CMK (cell line): Measurements from ENCODE around the gene ABHD12B.
A peak's percentile ranks its signal among the peaks of the same experiment; 100 is the strongest.
"Not testable (repeated sequence)": the region's sequence is repeated elsewhere in the genome, so short reads cannot be mapped to it uniquely, and the experiment has no call there.

ENCODE experiments used
- DNase-seq: peaks from one replicate; pipeline ENCODE4 v3.0.0-alpha.2; 2010; ENCODE audit warnings: low read depth

Gene ABHD12B

DNA sequence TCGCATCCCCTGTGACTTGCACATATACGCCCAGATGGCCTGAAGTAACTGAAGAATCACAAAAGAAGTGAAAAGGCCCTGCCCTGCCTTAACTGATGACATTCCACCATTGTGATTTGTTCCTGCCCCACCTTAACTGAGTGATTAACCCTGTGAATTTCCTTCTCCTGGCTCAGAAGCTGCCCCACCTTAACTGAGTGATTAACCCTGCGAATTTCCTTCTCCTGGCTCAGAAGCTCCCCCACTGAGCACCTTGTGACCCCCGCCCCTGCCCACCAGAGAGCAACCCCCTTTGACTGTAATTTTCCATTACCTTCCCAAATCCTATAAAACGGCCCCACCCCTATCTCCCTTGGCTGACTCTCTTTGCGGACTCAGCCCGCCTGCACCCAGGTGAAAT, 24.6 kb downstream of the ABHD12B start:
- not testable (repeated sequence) for DNase-seq

DNA sequence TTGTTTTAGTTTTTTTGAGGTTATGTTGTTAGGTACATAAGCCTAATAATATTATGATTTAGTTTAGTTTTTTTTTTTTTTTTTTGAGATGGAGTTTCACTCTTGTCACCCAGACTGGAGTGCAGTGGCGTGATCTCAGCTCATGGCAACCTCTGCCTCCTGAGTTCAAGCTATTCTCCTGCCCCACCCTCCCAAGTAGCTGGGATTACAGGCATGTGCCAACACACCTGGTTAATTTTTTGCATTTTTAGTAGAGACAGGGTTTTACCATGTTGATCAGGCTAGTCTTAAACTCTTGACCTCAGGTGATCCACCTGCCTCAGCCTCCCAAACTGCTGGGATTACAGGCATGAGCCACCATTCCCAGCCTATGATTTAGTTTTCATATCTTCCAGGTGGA, 25.2 kb downstream of the ABHD12B start:
- DNase-seq = not testable (repeated sequence)

DNA sequence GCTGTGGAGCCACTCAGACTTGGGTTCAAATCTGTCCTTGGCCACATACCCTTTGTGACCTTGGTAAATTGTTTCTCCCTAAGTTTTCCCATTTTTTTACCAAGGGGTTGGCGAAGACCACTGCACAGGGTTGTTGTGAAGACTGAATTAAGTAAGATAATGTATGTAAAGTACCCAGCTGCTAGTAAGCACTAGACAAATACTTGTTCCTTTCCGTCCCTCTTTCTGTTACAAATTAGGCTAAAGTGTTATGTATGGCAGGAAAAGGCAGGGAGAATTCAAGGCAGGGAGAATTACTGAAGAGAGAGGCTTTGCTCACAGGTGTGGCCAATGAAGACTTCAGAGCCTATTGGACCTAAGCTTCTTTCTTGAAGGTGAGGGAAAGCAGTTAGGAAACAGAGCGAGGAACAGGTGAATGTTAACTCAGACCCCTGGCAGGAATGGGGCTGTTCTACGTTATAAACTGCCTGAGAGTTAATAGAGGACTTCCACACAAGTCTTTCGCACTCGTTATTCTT, 25.9 kb downstream of the ABHD12B start:
- DNase-seq = no peak

DNA sequence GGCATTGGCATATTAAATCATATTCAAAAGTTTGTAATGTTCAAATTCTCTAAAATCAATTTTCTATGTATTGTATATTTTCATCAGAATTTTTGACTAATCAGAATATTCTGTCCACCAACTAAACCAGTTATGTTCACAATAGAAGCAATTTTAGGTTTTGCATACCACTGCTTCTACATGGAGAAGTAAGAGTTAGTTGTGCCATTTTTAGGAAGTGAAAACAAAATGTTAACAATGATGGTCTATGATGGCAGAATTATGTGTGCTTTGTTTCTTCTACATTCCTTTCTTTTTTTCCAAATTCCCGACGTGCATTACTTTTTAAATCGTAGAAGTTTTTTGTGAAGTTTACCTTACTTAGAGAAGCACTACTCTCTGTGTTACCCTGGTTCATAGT, 29.5 kb downstream of the ABHD12B start:
- no peak for DNase-seq

DNA sequence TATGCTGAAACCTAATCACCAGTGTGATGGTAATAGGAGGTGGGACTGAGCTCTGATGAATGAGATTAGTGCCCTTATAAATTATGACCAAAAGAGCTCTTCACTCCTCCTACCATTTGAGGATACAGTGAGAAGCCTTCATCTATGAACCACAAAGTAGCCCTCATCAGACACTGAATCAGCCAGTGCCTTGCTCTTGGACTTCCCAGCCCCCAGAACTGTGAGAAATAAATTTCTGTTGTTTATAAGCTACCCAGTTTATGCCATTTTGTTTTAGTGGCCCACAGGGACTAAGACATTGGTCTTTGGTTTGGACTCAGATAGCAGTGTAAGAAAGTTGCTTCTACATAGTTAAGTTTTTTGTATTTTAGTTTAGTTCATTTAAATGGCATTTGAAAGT, 32.9 kb downstream of the ABHD12B start:
- DNase-seq = no peak

DNA sequence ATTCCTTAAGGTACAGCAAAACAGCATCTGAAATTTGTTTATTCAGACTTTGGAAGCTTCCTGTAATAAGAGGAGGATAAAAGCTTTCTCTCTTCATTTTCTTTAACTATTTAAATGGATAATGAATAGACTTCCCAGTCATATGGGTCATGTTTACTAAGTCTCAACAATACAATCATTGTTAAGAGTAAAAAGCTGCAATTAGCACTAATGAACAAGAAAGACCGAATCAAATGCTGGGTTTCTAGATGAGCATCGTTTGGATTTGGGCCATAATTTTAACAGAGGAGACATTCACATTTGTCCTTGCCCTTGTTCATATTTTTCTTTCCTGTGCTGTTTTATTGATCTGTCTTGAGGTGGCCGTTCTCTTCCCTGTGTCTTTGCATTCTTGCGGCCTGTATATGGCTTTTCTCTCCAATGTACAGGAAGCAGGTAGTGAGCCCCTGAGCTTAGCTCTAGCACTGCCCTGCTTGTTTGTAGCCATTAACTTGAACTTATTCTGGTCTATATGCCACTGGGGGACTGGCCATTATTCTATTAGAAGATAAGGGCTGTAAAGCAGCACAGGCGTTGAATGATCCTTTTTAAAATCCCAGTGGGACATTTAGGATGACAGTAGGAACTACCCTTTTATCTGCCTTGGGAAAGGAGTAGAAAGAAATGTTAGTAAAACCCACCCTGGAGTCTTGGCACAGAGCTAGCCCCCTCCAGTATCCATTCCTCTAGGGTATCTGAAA, 34.6 kb downstream of the ABHD12B start:
- no peak for DNase-seq

DNA sequence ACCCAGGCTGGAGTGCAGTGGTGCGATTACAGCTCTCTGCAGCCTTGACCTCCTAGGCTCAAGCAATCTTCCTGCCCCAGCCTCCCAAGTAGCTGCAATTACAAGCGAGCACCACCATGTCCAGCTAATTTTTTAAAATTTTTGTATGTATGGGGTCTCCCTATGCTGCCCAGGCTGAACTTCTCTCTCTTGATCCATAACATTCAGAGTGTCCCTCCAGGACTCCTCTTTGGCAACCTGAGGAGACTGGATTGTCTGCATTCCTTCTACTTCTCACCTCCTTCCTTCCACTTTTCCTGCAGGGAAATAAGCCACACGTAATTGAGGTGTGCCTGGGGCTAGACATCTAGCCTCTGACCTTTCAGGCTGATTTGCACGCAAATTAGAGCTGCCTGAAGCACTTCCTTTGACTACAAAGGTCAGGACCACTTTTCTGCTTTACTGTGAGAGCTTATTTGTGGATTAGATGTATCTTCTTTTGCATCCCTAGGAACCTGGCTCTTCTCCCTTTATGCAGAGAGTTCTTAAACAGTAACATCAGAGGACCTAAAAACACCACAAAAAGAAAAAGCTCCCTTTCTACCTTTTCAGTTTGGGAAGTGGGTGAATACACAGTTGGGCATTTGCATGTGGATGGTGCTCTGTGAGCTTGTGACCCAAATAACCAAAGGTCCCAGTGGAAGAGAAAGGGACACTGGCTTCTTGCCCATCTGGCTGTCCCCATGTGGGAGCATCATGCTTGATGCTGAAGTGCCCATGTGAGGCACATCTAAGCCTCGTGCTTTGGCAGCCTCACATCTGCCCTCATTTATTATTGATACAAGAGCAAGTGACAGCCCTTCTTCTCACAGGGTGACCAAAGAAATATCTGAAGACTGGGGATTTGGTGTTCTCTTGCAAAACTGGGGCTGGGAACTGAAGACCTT, 38.9 kb downstream of the ABHD12B start:
- DNase-seq = no peak

DNA sequence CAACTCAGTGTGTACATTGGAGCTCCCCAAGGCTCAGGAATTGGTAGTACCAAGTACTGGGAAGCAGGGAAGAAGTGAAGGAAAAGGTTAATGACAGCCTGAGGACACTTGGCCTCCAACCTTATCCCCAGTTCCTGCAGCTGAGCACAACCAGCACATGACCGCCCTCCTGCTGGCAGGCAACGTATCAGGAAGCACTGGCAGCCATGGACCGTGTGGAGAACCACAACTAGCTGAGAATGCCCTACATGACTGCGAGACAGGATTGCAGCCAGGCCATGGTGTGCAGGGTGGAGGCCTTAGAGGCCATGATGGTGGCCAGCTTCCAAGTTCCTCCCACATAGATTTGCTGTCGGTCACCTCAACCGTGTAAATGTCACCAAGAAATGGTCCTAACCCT, 45.6 kb downstream of the ABHD12B start:
- no peak for DNase-seq

DNA sequence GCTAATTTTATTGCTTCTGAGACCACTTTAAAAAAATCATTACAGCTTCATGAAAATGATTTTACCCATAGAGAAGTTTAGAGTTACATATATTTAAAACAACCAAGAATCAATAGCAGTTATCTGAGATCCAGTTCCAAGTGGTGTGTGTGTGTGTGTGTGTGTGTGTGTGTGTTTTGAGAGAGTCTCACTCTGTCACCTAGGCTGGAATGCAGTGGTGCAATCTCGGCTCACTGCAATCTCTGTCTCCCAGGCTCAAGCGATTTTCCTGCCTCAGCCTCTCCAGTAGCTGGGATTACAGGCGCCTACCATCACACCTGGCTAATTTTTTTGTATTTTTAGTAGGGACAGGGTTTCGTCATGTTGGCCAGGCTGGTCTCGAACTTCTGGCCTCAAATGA, 47.7 kb downstream of the ABHD12B start:
- not testable (repeated sequence) for DNase-seq

DNA sequence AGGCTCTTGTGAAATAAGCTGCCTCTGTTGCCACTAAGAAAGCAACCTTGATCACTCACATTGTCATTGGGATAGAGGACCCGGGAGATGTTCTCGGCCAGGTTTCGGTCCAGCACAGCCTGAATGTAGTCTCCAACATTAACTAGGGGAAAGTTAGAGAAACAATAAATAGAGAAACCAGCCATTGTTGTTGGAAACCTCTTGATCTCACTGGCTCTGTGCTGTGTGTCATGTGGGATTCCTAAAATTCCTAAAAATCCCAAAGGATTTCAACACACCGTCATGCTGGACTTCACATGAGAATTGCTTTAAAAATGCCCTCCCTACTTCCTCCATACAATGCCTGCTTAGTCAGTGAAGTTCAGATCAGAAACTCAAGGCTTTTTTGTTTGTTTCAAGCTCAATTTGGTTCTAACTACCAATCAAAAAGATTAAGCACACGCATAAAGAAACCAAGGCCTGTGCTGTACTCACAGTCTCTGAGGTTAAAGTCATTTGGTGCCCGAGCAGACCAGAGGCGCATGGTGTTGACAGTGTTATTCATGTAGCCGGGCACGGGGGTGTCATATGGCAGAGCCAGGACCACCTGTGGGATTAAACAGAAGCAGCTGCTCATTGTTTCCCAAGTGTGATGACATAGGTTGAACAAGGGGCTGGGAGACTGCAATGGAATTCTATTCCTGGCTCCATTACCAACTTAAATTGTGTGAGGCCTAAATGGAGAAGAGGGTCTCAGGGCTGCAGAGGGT, 48.8 kb downstream of the ABHD12B start:
- no peak for DNase-seq

DNA sequence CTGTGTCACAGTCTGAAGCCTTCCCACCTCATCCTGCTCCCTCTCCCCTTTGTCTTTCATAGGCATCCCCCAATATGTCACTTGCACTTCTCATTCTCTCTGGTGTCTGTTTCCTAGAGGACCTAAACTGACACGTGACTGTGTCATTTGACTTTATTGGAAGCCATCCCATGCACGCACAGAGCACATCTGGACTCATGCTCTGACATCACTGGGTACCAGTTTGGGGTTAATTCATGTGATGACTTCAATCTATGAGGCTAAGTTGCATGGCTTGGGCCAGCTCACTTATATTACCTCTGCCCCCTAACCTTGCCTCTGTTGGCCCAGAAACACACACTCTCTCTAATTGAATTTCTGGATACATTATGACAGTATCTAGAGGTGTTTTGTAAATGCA, 51.0 kb downstream of the ABHD12B start:
- no peak for DNase-seq

DNA sequence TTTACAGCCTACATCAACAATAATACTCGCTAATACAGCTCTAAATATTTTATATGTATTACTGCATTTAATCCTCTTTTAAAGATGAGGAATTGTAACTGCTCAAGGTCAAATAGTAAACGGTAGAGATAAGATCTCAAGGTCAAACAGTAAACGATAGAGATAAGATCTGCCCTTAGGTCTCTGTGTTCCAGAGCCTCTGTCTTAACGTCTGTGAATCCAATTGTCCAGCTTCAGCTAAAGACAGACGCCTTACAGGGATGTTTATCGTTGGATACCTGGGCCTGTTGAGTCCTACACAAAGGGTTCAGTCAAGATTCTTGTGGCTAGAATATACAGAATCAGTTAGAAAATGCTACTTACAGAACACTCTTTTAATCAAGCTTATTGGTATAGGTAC, 52.4 kb downstream of the ABHD12B start:
- DNase-seq = no peak

DNA sequence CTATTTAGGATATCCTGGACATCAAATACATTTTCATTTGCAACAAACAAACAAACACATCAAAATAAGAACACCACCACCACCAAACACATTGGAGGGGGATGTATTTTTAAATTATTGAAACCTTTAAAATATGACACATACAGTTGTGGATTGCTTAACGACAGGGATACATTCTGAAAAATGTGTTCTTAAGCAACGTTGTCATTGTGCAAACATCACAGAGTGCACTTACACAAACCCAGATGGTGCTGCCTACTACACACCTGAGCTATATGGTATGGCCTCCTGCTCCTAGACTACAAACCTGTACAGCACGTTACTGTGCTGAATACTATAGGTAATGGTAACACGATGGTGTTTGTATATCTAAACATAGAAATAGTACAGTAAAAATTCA, 53.0 kb downstream of the ABHD12B start:
- DNase-seq = no peak

DNA sequence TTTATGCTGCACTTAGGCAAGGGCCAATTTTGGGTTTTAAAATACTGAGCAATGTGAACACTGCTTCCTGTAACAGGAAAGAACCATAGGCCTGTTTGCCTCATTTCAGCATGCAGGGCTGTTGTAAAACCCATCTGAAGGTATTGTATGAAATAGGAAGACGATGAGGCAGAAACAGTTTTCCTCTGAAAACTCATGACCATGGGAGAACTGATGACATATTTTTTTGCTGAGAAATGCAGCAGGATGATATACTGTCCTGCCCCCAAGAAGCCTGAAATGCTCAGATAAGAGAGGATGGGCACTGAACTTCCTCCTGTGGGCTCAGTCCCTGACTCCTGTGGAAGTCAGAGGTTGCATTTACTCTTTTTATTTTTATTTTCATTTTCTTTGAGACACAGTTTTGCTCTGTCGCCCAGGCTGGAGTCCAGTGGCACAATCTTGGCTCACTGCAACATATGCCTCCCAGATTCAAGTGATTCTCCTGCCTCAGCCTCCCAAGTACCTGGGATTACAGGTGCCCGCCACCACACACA, 55.1 kb downstream of the ABHD12B start:
- peak; percentile 58 for DNase-seq

DNA sequence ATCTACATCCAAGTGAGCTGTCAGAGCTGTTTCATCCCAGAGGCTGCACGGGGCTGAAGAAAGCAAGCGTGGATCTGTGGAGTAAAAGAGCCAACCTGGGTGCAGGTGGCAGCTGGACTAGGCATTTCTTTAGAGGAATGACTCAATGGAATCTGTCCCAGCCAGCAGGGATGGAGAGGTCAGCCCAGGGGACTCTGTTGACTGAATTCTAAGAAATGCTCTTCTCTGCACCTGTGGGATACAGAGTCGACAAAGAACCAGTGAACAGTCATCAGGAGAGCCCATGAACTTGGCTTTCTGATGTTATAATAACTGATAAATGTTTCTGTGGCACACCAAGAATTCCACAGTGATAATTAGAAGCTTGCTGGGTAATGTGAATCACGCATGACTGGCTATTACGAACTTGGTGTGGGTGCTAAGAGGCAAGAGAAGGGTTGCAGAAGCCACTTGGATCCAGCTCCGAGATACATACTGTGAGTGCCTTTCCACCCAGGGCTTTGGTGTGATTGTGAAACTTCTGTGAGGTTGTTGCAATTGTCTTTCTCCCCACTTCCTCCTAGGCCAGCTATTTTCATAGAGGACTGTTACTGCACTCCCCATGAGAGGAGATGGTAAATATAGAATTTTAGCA, 56.3 kb downstream of the ABHD12B start:
- DNase-seq = no peak

DNA sequence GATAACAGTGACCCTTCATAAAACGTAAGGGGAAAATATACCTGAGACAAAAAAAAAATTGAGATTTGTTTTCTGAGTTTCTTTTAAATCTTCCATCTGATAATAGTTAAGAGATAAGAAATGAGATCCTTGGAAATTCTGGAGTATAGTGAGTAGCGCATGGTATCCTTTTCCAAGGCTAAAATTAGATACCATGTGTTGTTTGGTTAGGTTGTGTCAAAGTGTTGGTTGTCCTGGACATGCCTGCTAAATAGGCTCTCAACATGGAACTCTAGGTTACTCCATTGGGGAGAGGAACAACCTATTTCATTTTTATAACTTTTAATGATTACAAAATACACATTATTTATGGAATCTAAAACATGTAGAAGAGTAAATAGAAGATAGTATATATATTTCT, 57.7 kb downstream of the ABHD12B start:
- no peak for DNase-seq

DNA sequence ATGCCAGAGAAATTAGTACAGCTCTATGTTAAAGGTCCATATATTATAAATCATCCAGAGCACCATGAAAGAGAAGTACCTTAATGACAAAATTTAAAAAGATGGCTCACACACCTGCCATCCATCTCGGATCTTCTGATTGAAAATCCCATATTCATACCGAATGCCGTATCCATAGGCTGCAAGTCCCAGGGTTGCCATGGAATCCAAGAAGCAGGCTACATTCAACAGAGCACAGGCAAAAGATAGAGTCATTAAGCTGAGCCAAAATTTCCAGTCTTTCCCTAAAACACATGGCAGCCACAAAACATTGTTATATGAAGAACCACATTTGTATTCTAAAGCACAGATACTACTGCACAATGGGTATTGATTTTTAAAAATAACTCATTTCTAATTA, 59.7 kb downstream of the ABHD12B start:
- DNase-seq = no peak

DNA sequence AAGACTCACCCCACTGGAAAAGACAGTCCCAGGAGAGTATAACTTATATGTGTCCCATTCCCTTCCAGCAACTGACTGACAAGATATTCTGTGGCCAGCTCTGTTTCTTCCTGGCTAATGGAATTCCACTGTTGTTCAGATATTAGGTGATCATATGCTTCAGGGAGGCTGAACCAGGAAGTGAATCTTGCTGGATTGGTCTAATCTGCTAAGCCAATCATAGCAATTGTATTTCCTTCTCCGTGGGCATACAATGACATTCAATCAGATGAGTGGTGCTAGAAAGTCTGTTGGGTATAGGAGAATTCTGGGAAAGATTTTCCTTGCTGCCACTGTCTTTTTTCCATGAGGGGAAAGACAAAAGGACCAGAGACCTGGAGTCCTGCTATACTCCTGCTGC, 60.3 kb downstream of the ABHD12B start:
- DNase-seq = no peak

DNA sequence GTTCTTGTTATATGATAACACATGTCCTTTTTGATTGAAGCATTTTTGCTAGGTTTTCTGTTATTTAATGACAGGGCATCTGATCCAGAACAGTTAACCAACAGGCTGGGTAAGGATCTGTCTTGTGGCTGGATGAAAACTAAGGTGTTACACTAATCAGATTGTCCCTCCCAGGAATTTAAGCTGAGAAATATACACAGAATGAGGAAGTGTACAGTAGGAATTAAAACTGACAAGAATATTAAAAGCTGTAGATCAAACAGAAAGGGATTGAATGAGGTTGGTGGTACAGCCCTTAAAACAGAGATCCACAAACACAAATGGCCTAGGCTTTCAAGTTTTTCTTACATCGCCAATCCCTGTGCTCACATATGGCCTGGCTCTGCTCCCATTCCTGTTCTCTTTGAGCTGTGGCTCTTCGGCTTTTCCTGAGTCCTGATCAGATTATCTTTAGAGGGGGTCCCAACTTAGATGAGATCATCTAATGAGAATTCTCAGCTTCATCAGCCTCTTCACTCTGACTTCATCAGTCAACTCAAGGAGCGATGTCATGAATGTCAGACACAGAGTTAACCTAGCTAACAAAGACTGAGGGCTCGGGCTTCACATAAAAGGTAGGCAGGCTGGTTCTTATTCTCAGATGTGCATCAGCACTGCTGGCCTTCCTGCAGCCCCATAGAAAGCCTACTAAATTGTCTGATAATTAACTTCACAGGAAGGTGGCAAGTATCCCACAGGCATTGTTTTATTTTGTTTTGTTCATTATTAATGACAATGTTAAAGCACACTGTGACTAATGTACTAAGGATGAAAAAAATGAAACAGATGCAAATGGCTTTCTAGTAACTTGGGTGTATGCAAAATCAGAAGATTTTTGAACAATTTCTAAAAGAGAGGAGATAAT, 61.0 kb downstream of the ABHD12B start:
- no peak for DNase-seq
